Osteoblast (primary cell): ENCODE data around the gene TSPYL6. TPM values are rescaled to one million over a fixed set of nuclear protein-coding genes. Genes with fewer than 3 reads are reported as not detected.

Source experiments
- DNase-seq: peaks from one replicate; pipeline ENCODE4 v3.0.0; 2011; ENCODE audit warnings: low spot score, mixed read lengths; ENCODE audit not compliant: insufficient read length; ENCODE audit errors: missing footprints
- H2AFZ ChIP-seq: 2 replicates; pipeline ENCODE4 v1.6.0; 2011; ENCODE audit warnings: mild to moderate bottlenecking, low read length
- H3K27ac ChIP-seq: 2 replicates; pipeline ENCODE4 v1.5.1; 2011; ENCODE audit warnings: mild to moderate bottlenecking, low read depth, low read length, moderate library complexity
- H3K27me3 ChIP-seq: 2 replicates; pipeline ENCODE4 v1.6.0; 2012; ENCODE audit warnings: mild to moderate bottlenecking, control low read depth, inconsistent platforms, low read length, moderate library complexity; ENCODE audit not compliant: insufficient read depth
- H3K36me3 ChIP-seq: 2 replicates; pipeline ENCODE4 v1.5.1; 2011; ENCODE audit warnings: mild to moderate bottlenecking, low read length, control low read depth, moderate library complexity; ENCODE audit not compliant: insufficient read depth
- H3K4me1 ChIP-seq: 2 replicates; pipeline ENCODE4 v1.5.1; 2011; ENCODE audit warnings: mild to moderate bottlenecking, low read length, control low read depth, moderate library complexity; ENCODE audit not compliant: insufficient read depth
- H3K4me2 ChIP-seq: 2 replicates; pipeline ENCODE4 v1.6.0; 2011; ENCODE audit warnings: mild to moderate bottlenecking, low read length; ENCODE audit not compliant: insufficient read depth
- H3K4me3 ChIP-seq: fragments of 200-600 bp; sonication (generic); 3 replicates; pipeline ENCODE4 v1.5.1; 2012; ENCODE audit warnings: mild to moderate bottlenecking, low read length, inconsistent platforms; ENCODE audit not compliant: insufficient read depth
- H3K79me2 ChIP-seq: 2 replicates; pipeline ENCODE4 v1.6.0; 2012; ENCODE audit warnings: mild to moderate bottlenecking, low read length, control low read depth, inconsistent platforms; ENCODE audit not compliant: insufficient read depth
- H3K9me3 ChIP-seq: 2 replicates; pipeline ENCODE4 v1.5.1; 2011; ENCODE audit warnings: low read depth, low read length, control low read depth
- H4K20me1 ChIP-seq: 2 replicates; pipeline ENCODE4 v1.6.0; 2012; ENCODE audit warnings: mild to moderate bottlenecking, low read length, control low read depth; ENCODE audit not compliant: insufficient read depth
- total RNA-seq: library from RNA; depleted of rRNA; stranded (reverse); fragments of >200 nt; gene quantifications from 2 replicates; pipeline ENCODE4 v1.2.3, GENCODE V29; 2012
- TF ChIP-seq, protein P1 (sequence below): IDR thresholded peaks from 2 replicates; pipeline ENCODE4 v1.5.1; 2011; ENCODE audit warnings: mild to moderate bottlenecking, low read depth, low read length, moderate library complexity; ENCODE audit errors: extremely low read depth

TSPYL6 gene
- total RNA-seq, 1 donor = not detected

GRCh38 chr2:54290356-54291025 is 34.5 kb upstream of the TSPYL6 start:
- Histone ChIP-seq H3K4me2 (no peak overlapping the region), H3K27me3 (no peaks in the 10 kb centered on the region), H3K4me3 (no peak overlapping the region), H2AFZ (no peak overlapping the region), H4K20me1 (no peaks in the 10 kb centered on the region), H3K36me3 (no peaks in the 10 kb centered on the region), H3K79me2 (no peaks in the 10 kb centered on the region), H3K9me3 (no peaks in the 10 kb centered on the region), H3K4me1 (no peaks in the 10 kb centered on the region), H3K27ac (no peak overlapping the region)
- peak; percentile 14 for DNase-seq
- TF ChIP-seq, protein P1, sequence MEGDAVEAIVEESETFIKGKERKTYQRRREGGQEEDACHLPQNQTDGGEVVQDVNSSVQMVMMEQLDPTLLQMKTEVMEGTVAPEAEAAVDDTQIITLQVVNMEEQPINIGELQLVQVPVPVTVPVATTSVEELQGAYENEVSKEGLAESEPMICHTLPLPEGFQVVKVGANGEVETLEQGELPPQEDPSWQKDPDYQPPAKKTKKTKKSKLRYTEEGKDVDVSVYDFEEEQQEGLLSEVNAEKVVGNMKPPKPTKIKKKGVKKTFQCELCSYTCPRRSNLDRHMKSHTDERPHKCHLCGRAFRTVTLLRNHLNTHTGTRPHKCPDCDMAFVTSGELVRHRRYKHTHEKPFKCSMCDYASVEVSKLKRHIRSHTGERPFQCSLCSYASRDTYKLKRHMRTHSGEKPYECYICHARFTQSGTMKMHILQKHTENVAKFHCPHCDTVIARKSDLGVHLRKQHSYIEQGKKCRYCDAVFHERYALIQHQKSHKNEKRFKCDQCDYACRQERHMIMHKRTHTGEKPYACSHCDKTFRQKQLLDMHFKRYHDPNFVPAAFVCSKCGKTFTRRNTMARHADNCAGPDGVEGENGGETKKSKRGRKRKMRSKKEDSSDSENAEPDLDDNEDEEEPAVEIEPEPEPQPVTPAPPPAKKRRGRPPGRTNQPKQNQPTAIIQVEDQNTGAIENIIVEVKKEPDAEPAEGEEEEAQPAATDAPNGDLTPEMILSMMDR = no peak

- Histone ChIP-seq H3K36me3 (no peaks in the 10 kb centered on the region), H3K9me3 (no peaks in the 10 kb centered on the region), H3K4me3 (no peak overlapping the region), H2AFZ (no peak overlapping the region), H3K27me3 (no peaks in the 10 kb centered on the region), H3K79me2 (no peaks in the 10 kb centered on the region), H3K4me1 (no peaks in the 10 kb centered on the region), H3K27ac (no peak overlapping the region), H3K4me2 (no peak overlapping the region), H4K20me1 (no peaks in the 10 kb centered on the region)
- TF ChIP-seq, protein P1 = no peak
- peak; percentile 29 for DNase-seq
Measured at GRCh38 chr2:54289917-54290316, 33.9 kb upstream of the TSPYL6 start.

DNA sequence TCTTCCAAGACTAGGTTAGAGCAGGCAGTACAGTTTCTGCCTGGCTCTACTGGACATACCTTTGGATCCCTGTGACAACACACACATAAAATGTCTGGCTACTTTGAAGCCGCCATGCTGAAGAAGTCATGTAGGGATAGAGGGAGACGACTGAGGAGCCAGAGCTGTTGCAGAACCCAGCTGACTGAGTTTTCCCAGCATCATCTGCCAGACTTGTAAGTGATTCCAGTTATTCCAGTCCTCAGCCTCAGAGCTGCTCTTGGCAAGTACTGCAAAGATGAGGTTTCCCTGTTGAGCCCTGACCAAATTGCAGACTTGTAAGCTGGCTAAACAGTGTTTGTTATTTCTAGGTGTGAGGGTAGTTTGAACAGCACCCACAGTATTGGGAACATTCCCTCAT is 31.5 kb upstream of the TSPYL6 start:
- Histone ChIP-seq H3K27ac (no peak overlapping the region), H3K27me3 (no peaks in the 10 kb centered on the region), H3K9me3 (no peaks in the 10 kb centered on the region), H2AFZ (no peak overlapping the region), H3K79me2 (no peaks in the 10 kb centered on the region), H3K4me2 (no peak overlapping the region), H3K4me1 (no peaks in the 10 kb centered on the region), H3K4me3 (no peak overlapping the region), H3K36me3 (no peaks in the 10 kb centered on the region), H4K20me1 (no peaks in the 10 kb centered on the region)
- DNase-seq = no peak
- TF ChIP-seq, protein P1 = no peak

DNA sequence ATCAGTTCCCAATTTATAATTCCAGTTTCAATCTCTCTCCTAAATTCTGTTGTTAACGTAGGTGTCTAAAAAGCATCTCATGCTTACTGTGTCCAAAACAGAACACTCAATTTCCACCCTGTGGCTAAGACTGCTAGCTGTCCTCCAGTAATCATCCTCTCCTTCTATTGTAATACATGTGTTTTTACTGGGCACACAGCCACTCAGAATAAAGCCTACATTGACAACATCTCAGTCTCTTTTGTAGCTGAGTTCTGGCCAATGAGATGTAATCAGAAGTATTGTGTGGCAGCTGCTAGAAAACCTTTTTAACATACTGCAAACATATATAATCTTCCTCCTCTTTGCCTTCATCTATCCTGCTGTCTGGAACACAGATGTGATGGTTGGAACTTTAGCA is 29.4 kb upstream of the TSPYL6 start:
- Histone ChIP-seq H4K20me1 (no peaks in the 10 kb centered on the region), H3K79me2 (no peaks in the 10 kb centered on the region), H3K4me3 (no peak overlapping the region), H3K36me3 (no peaks in the 10 kb centered on the region), H3K27ac (no peak overlapping the region), H2AFZ (no peak overlapping the region), H3K4me1 (no peaks in the 10 kb centered on the region), H3K4me2 (no peak overlapping the region), H3K9me3 (no peaks in the 10 kb centered on the region), H3K27me3 (no peaks in the 10 kb centered on the region)
- TF ChIP-seq, protein P1 = no peak
- DNase-seq = no peak
